GM18861 (cell line): ENCODE data around the gene SIGMAR1.

Source experiments
- ATAC-seq: cut with Tn5 transposase; IDR thresholded peaks from one replicate; pipeline ENCODE4 v1.9.1; 2021; ENCODE audit not compliant: unreplicated experiment

The SIGMAR1 gene

GRCh38 chr9:34637356-34638137 lies at the start of gene SIGMAR1:
SIGMAR1 (minus strand) TSS chr9:34637787; CDS start chr9:34637697, 90 bp downstream.
- ATAC-seq, result peak; percentile 79

GRCh38 chr9:34686732-34687131 lies 49.1 kb upstream of the SIGMAR1 start:
- ATAC-seq, result no peak

- ATAC-seq, result no peak
Measured at GRCh38 chr9:34686231-34686630, 48.6 kb upstream of the SIGMAR1 start.

GRCh38 chr9:34685591-34685990 lies 48.0 kb upstream of the SIGMAR1 start:
- ATAC-seq, result no peak

- ATAC-seq, result no peak
Measured at GRCh38 chr9:34684816-34685215, 47.2 kb upstream of the SIGMAR1 start.

GRCh38 chr9:34684145-34684544 lies 46.6 kb upstream of the SIGMAR1 start:
- ATAC-seq, result no peak

GRCh38 chr9:34675869-34676268 lies 38.3 kb upstream of the SIGMAR1 start:
- no peak for ATAC-seq

- ATAC-seq, result no peak
Measured at GRCh38 chr9:34675048-34675714, 37.6 kb upstream of the SIGMAR1 start.

GRCh38 chr9:34674440-34674839 lies 36.9 kb upstream of the SIGMAR1 start:
- no peak for ATAC-seq

GRCh38 chr9:34671307-34671706 lies 33.7 kb upstream of the SIGMAR1 start:
- no peak for ATAC-seq

GRCh38 chr9:34669809-34670562 lies 32.4 kb upstream of the SIGMAR1 start:
- no peak for ATAC-seq

- peak; percentile 50 for ATAC-seq
Measured at GRCh38 chr9:34665381-34666250, 28.0 kb upstream of the SIGMAR1 start.

GRCh38 chr9:34665067-34665380 lies 27.4 kb upstream of the SIGMAR1 start:
- ATAC-seq, result no peak

- ATAC-seq, result peak; percentile 36
Measured at GRCh38 chr9:34664281-34665066, 26.9 kb upstream of the SIGMAR1 start.

- no peak for ATAC-seq
Measured at GRCh38 chr9:34663303-34663605, 25.7 kb upstream of the SIGMAR1 start.

GRCh38 chr9:34662526-34663302 lies 25.1 kb upstream of the SIGMAR1 start, which contains the start of gene CCL27:
CCL27 (minus strand) TSS chr9:34662657; CDS start chr9:34662633, 24 bp downstream.
- ATAC-seq, result no peak

GRCh38 chr9:34659592-34660253 lies 22.1 kb upstream of the SIGMAR1 start:
- ATAC-seq, result no peak

GRCh38 chr9:34658461-34658860 lies 20.9 kb upstream of the SIGMAR1 start:
- no peak for ATAC-seq

- ATAC-seq, result no peak
Measured at GRCh38 chr9:34656992-34657391, 19.4 kb upstream of the SIGMAR1 start.
